ENCODE measurements around the gene CR1.
"Not testable (repeated sequence)": the region's sequence is repeated elsewhere in the genome, so short reads cannot be mapped to it uniquely, and the experiment has no call there.

CR1 gene

GRCh38 chr1:207495801-207496792, at the start of gene CR1:
TSS of gene CR1 (plus strand) at chr1:207496157. CDS start at chr1:207496268, 111 bp downstream.
- peak; percentile 32 to 47 for DNase-seq

GRCh38 chr1:207453710-207454045, 42.3 kb upstream of the CR1 start:
- DNase-seq: no peak

- peak; percentile 73 to 78 for DNase-seq
Measured at GRCh38 chr1:207454046-207454964, 41.7 kb upstream of the CR1 start, which contains the start of gene CR2. TSS of gene CR2 (plus strand) at chr1:207454328. CDS start at chr1:207454419, 91 bp downstream.

- DNase-seq: no peak
Measured at GRCh38 chr1:207455183-207455754, 40.7 kb upstream of the CR1 start.

- DNase-seq: no peak
Measured at GRCh38 chr1:207458414-207458813, 37.5 kb upstream of the CR1 start.

GRCh38 chr1:207459008-207459407, 36.9 kb upstream of the CR1 start:
- DNase-seq: no peak

- DNase-seq: no peak
Measured at GRCh38 chr1:207461649-207462048, 34.3 kb upstream of the CR1 start.

GRCh38 chr1:207462535-207462934, 33.4 kb upstream of the CR1 start:
- no peak for DNase-seq

GRCh38 chr1:207463021-207463420, 32.9 kb upstream of the CR1 start:
- no peak for DNase-seq

- DNase-seq: no peak
Measured at GRCh38 chr1:207463571-207463970, 32.4 kb upstream of the CR1 start.

GRCh38 chr1:207470927-207471326, 25.0 kb upstream of the CR1 start:
- DNase-seq: no peak

- no peak for DNase-seq
Measured at GRCh38 chr1:207474210-207474609, 21.7 kb upstream of the CR1 start.

- no peak for DNase-seq
Measured at GRCh38 chr1:207486198-207486597, 9.8 kb upstream of the CR1 start.

- DNase-seq: no peak
Measured at GRCh38 chr1:207487636-207488035, 8.3 kb upstream of the CR1 start.

GRCh38 chr1:207493212-207493611, 2.7 kb upstream of the CR1 start:
- no peak for DNase-seq

- DNase-seq: no peak
Measured at GRCh38 chr1:207494171-207494570, 1.8 kb upstream of the CR1 start.

GRCh38 chr1:207495281-207495680, 676 bp upstream of the CR1 start:
- not testable (repeated sequence) for DNase-seq

- no peak for DNase-seq
Measured at GRCh38 chr1:207497941-207498340, 2.0 kb downstream of the CR1 start.

- DNase-seq: peak; percentile 73 to 74
Measured at GRCh38 chr1:207499573-207499972, 3.6 kb downstream of the CR1 start.

- no peak for DNase-seq
Measured at GRCh38 chr1:207500306-207500705, 4.3 kb downstream of the CR1 start.

GRCh38 chr1:207501071-207501470, 5.1 kb downstream of the CR1 start:
- no peak for DNase-seq

GRCh38 chr1:207502726-207503125, 6.8 kb downstream of the CR1 start:
- DNase-seq: no peak

GRCh38 chr1:207503950-207504349, 8.0 kb downstream of the CR1 start:
- DNase-seq: no peak
